Stimulated activated naive B cell treated with anti-CD40 and anti-IgM and Interleukin-4, amounts not matched to agents 10 μg/mL and 1 μg/mL and 100 μg/mL, for 72 hours (primary cell): Measurements from ENCODE around the gene SLC7A9.
"Not testable (repeated sequence)": the region's sequence is repeated elsewhere in the genome, so short reads cannot be mapped to it uniquely, and the experiment has no call there.

ENCODE experiments used
- ATAC-seq, 2 donors: fragments of 150-1000 bp; cut with Tn5 transposase; replicated peaks; 2 replicates each; pipeline ENCODE4 v1.10.0; 2021; ENCODE audit warnings: moderate library complexity in 1 of 2
- DNase-seq: peaks from one replicate; pipeline ENCODE4 v3.0.0; 2021
- H3K27ac Mint-ChIP-seq: one replicate; pipeline ENCODE4 v1.8.0; 2022; ENCODE audit warnings: mild to moderate bottlenecking, mixed read lengths
- H3K27me3 Mint-ChIP-seq, 2 donors: one replicate each; pipeline ENCODE4 v1.8.0; 2022; ENCODE audit warnings: mixed read lengths in 2 of 2
- H3K36me3 Mint-ChIP-seq, 2 donors: one replicate each; pipeline ENCODE4 v1.8.0; 2022; ENCODE audit warnings: mixed read lengths in 2 of 2, mild to moderate bottlenecking in 1 of 2
- H3K4me1 Mint-ChIP-seq, 2 donors: one replicate each; pipeline ENCODE4 v1.8.0; 2022; ENCODE audit warnings: mixed read lengths in 2 of 2, mild to moderate bottlenecking in 1 of 2
- H3K4me3 Mint-ChIP-seq, 2 donors: one replicate each; pipeline ENCODE4 v1.8.0; 2022; ENCODE audit warnings: mild to moderate bottlenecking in 2 of 2, mixed read lengths in 2 of 2, moderate library complexity in 1 of 2
- H3K9me3 Mint-ChIP-seq, 2 donors: one replicate each; pipeline ENCODE4 v1.8.0; 2022; ENCODE audit warnings: mixed read lengths in 2 of 2, mild to moderate bottlenecking in 1 of 2

SLC7A9 gene

DNA sequence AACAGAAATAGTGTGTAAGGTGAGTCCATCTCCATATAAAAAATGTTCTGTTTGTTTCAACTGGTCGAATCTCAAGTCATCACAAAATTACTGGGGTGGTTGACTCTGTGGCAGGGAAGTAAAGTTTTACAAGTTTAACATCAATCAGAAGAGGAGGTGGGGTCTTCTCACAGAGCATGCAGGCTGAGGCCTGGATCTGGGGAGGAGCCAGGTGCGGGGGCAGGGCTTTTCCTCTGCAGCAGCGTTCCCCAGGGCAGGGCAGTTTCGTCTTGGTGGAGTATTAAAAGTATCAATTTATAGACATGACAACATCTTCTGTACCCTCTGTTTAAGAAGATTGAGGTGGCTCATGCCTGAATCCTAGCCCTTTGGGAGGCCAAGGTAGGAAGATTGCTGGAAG is 68.8 kb downstream of the SLC7A9 start:
- H3K9me3 Mint-ChIP-seq, result no peaks in the 10 kb centered on the region
- no peak for ATAC-seq
- DNase-seq, result no peak
- H3K36me3 Mint-ChIP-seq, result no peaks in the 10 kb centered on the region
- H3K27me3 Mint-ChIP-seq, result peaks cover 0 to 7% of the 10 kb centered on the region in 2 donors
- H3K4me3 Mint-ChIP-seq, result no peak overlapping the region
- no peak overlapping the region for H3K27ac Mint-ChIP-seq
- no peaks in the 10 kb centered on the region for H3K4me1 Mint-ChIP-seq

DNA sequence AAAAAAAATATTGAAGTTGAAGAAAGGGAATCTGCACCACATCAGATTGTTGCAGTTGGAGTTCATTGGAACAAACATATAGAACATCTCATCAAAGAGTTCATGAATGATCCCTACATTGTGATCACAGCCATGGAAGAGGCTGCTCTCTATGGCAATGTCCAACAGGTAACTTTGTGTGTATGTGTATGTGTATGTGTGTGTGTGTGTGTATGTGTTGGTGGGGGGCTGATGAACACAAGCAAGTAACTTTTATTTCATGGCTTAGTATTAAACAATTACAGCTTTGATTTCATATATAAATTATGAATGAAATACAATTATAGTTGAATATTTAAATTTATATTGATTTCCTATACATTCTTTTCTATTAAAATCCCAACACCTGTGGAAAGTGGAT is 69.4 kb downstream of the SLC7A9 start:
- no peak for ATAC-seq
- no peak overlapping the region for H3K27ac Mint-ChIP-seq
- DNase-seq, result no peak
- H3K4me1 Mint-ChIP-seq, result no peaks in the 10 kb centered on the region
- H3K9me3 Mint-ChIP-seq, result no peaks in the 10 kb centered on the region
- peaks cover 0 to 9% of the 10 kb centered on the region in 2 donors for H3K27me3 Mint-ChIP-seq
- H3K4me3 Mint-ChIP-seq, result no peak overlapping the region
- H3K36me3 Mint-ChIP-seq, result no peaks in the 10 kb centered on the region

DNA sequence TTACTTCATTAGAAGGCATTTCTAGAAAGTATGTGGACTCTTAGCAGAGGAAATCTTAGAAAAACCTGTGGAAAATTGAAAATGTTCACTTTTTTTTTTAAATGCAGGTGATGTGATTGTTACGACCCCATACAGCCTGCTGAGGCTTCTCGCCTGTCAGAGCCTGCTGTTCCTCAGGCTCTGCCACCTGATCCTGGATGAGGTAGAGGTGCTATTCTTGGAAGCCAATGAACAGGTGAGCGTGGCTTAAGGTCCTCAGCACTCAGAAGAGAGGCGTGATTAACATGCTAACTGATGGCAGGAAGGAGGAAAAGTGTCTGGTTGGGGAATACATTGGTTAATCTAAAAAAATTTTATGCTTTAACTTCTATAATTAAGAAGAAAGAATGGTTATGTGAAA is 71.4 kb downstream of the SLC7A9 start:
- H3K4me3 Mint-ChIP-seq, result no peak overlapping the region
- no peaks in the 10 kb centered on the region for H3K4me1 Mint-ChIP-seq
- ATAC-seq, result no peak
- H3K36me3 Mint-ChIP-seq, result no peaks in the 10 kb centered on the region
- no peak for DNase-seq
- H3K27ac Mint-ChIP-seq, result no peak overlapping the region
- H3K9me3 Mint-ChIP-seq, result no peaks in the 10 kb centered on the region
- H3K27me3 Mint-ChIP-seq, result peaks cover 0 to 6% of the 10 kb centered on the region in 2 donors

DNA sequence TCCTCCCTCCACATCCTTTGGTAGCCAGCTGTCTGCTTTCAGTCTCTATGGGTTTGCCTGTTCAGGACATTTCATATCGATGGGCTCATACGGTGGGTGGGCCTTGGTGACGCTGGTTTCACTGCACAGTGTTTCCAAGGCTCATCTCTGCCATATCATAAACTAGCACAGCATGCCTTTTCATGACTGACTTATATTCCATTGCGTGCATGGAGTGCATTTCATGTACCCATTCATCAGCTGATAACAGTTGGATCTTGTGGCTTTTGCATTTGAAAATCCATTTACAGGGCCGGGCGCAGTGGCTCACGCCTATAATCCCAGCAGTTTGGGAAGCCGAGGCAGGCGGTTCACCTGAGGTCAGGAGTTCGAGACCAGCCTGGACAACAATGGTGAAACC is 80.1 kb downstream of the SLC7A9 start:
- Mint-ChIP-seq H3K9me3 (no peaks in the 10 kb centered on the region), H3K27me3 (peaks cover 18 to 19% of the 10 kb centered on the region in 2 donors), H3K4me3 (no peak overlapping the region), H3K4me1 (no peaks in the 10 kb centered on the region), H3K36me3 (no peaks in the 10 kb centered on the region), H3K27ac (no peak overlapping the region)
- no peak for DNase-seq
- no peak for ATAC-seq

DNA sequence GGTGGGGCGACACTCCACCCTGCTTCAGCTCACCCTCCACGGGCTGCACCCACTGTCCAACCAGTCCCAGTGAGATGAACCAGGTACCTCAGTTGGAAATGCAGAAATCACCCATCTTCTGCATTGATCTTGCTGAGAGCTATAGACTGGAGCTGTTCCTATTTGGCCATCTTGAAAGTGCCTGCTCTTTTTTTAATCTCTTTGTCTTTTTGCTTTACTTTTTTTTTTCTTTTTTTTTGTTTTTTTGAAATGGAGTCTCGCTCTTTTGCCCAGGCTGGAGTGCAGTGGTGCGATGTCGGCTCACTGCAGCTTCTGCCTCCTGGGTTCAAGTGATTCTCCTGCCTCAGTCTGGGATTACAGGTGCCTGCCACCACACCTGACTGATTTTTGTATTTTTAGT is 81.7 kb downstream of the SLC7A9 start:
- H3K27me3 Mint-ChIP-seq, result peaks cover 18 to 19% of the 10 kb centered on the region in 2 donors
- not testable (repeated sequence) for DNase-seq, H3K9me3 Mint-ChIP-seq, H3K36me3 Mint-ChIP-seq, H3K4me1 Mint-ChIP-seq, H3K4me3 Mint-ChIP-seq, H3K27ac Mint-ChIP-seq, ATAC-seq

DNA sequence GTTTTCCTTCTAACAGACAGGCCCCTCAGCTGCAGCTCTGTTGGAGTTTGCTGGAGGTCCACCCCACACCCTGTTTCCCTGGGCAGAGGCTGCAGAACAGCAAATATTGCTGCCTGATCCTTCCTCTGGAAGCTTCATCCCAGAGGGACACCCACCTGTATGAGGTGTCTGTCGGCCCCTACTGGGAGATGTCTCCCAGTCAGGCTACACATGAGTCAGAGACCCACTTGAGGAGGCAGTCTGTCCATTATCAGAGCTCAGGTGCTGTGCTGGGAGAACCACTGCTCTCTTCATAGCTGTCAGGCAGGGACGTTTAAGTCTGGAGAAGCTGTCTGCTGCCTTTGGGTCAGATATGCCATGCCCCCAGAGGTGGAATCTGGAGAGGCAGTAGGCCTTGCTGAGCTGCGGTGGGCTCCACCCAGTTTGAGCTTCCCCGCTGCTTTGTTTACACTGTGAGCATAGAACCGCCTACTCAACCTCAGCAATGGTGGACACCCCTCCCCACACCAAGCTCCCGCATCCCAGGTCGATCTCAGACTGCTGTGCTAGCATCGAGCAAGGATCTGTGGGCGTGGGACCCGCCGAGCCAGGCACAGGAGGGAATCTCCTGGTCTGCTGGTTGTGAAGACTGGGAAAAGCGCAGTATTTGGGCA is 82.3 kb downstream of the SLC7A9 start:
- not testable (repeated sequence) for H3K4me3 Mint-ChIP-seq, DNase-seq, H3K9me3 Mint-ChIP-seq, ATAC-seq, H3K27ac Mint-ChIP-seq, H3K4me1 Mint-ChIP-seq, H3K36me3 Mint-ChIP-seq
- H3K27me3 Mint-ChIP-seq, result peaks cover 18 to 19% of the 10 kb centered on the region in 2 donors

DNA sequence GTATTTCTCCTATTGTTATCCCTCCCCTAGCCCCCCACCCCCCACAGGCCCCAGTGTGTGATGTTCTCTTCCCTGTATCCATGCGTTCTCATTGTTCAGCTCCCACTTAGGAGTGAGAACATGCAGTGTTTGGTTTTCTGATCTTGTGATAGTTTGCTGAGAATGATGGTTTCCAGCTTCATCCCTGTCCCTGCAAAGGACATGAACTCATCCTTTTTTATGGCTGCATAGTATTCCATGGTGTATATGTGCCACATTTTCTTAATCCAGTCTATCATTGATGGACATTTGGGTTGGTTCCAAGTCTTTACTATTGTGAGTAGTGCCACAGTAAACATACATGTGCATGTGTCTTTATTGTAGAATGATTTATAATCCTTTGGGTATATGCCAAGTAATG is 87.5 kb downstream of the SLC7A9 start:
- not testable (repeated sequence) for ATAC-seq, H3K4me1 Mint-ChIP-seq, DNase-seq, H3K9me3 Mint-ChIP-seq, H3K36me3 Mint-ChIP-seq, H3K4me3 Mint-ChIP-seq, H3K27ac Mint-ChIP-seq
- H3K27me3 Mint-ChIP-seq, result peaks cover 11 to 18% of the 10 kb centered on the region in 2 donors

DNA sequence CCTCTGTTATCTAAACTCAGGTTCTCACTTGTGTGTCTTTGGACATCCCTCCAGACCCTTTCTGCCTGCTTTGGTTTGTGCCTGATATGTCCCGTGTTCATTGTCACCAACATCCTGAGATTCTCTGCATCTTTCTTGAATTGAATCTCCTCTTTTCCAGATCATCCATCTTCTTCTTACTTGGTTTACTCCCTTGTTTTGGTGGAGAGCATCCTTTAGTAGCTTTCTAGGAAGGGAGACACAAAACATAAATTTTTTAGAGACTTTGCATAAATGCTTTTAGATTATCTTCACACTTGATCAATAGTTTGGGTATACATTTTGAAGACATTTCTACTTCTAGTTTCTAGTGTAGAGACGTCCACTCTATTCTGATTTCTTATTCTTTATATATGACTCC is 88.3 kb downstream of the SLC7A9 start:
- H3K36me3 Mint-ChIP-seq, result peaks cover 0 to 3% of the 10 kb centered on the region in 2 donors
- H3K27ac Mint-ChIP-seq, result no peak overlapping the region
- DNase-seq (no peak), ATAC-seq (no peak)
- H3K27me3 Mint-ChIP-seq, result peaks cover 10 to 11% of the 10 kb centered on the region in 2 donors
- no peak overlapping the region for H3K4me3 Mint-ChIP-seq
- H3K9me3 Mint-ChIP-seq, result peaks cover 8% of the 10 kb centered on the region in 2 donors
- H3K4me1 Mint-ChIP-seq, result no peaks in the 10 kb centered on the region
